Measurements from ENCODE around the gene ZCCHC7.
"Not testable (repeated sequence)": the region's sequence is repeated elsewhere in the genome, so short reads cannot be mapped to it uniquely, and the experiment has no call there.

Gene ZCCHC7
- total RNA-seq = 59.8 reads per million, percentile 72 among the genes with 10 or more reads in this experiment

- DNase-seq = peak; percentile 96
Measured at GRCh38 chr9:37119907-37120842, at the start of gene ZCCHC7. Gene ZCCHC7, plus strand, starts transcription at chr9:37120574.

- DNase-seq = not testable (repeated sequence)
Measured at GRCh38 chr9:37074790-37075189, 45.6 kb upstream of the ZCCHC7 start.

GRCh38 chr9:37079370-37080164 lies 40.8 kb upstream of the ZCCHC7 start:
- DNase-seq = peak; percentile 88

GRCh38 chr9:37080165-37080628 lies 40.2 kb upstream of the ZCCHC7 start:
- DNase-seq = not testable (repeated sequence)

GRCh38 chr9:37081507-37081906 lies 38.9 kb upstream of the ZCCHC7 start:
- not testable (repeated sequence) for DNase-seq

GRCh38 chr9:37082214-37082765 lies 38.1 kb upstream of the ZCCHC7 start:
- no peak for DNase-seq

- no peak for DNase-seq
Measured at GRCh38 chr9:37083654-37084053, 36.7 kb upstream of the ZCCHC7 start.

- DNase-seq = no peak
Measured at GRCh38 chr9:37085233-37085632, 35.1 kb upstream of the ZCCHC7 start.

GRCh38 chr9:37092714-37093295 lies 27.6 kb upstream of the ZCCHC7 start:
- not testable (repeated sequence) for DNase-seq

- DNase-seq = no peak
Measured at GRCh38 chr9:37094751-37095150, 25.6 kb upstream of the ZCCHC7 start.

GRCh38 chr9:37096628-37097027 lies 23.7 kb upstream of the ZCCHC7 start:
- no peak for DNase-seq

GRCh38 chr9:37097294-37097693 lies 23.1 kb upstream of the ZCCHC7 start:
- DNase-seq = no peak

- DNase-seq = no peak
Measured at GRCh38 chr9:37100327-37100726, 20.0 kb upstream of the ZCCHC7 start.

GRCh38 chr9:37100741-37101140 lies 19.6 kb upstream of the ZCCHC7 start:
- no peak for DNase-seq

- DNase-seq = no peak
Measured at GRCh38 chr9:37102486-37102885, 17.9 kb upstream of the ZCCHC7 start.

- no peak for DNase-seq
Measured at GRCh38 chr9:37104183-37104889, 16.0 kb upstream of the ZCCHC7 start.

GRCh38 chr9:37105234-37105633 lies 15.1 kb upstream of the ZCCHC7 start:
- no peak for DNase-seq

GRCh38 chr9:37107701-37108100 lies 12.7 kb upstream of the ZCCHC7 start:
- no peak for DNase-seq

GRCh38 chr9:37114442-37114841 lies 5.9 kb upstream of the ZCCHC7 start:
- not testable (repeated sequence) for DNase-seq

GRCh38 chr9:37117956-37118355 lies 2.4 kb upstream of the ZCCHC7 start:
- DNase-seq = no peak

GRCh38 chr9:37119360-37119759 lies 1.0 kb upstream of the ZCCHC7 start:
- no peak for DNase-seq

GRCh38 chr9:37120843-37121335 lies 515 bp downstream of the ZCCHC7 start:
- DNase-seq = not testable (repeated sequence)
